A673 (cell line): ENCODE measurements around the gene BTBD3.

Experiments
- EZH2 ChIP-seq: fragments of 200-600 bp; sonication (generic); IDR thresholded peaks from 2 replicates; pipeline ENCODE4 v1.6.1; 2017; ENCODE audit warnings: borderline replicate concordance, low read depth, mild to moderate bottlenecking, mixed read lengths, antibody characterized with exemption, low read length; ENCODE audit not compliant: poor library complexity, severe bottlenecking
- TF ChIP-seq, protein P1 (sequence below): fragments of 300-800, 200-600 bp; sonication (generic); conservative IDR thresholded peaks from 2 replicates; pipeline ENCODE4 v1.5.1; 2017; ENCODE audit warnings: low read depth, mild to moderate bottlenecking, antibody characterized with exemption, low read length, moderate library complexity, mixed read lengths

DNA sequence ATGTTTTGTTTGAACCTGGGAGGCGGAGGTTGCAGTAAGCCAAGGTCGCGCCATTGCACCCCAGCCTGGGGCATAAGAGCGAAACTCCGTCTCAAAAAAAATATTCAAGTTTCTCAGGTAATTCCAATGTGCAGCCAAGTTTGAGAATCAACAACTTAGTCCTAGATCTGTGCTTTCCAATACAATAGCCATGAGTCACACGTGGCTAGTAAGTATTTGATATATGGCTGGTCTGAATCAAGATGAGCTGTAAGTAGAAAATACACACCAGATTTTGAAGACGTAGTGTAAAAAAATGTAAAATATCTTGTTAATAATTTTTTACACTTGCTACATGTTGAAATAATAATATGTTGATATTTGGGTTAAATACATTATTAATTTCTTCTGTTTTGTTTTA is 35.0 kb upstream of the BTBD3 start:
- TF ChIP-seq, protein P1, sequence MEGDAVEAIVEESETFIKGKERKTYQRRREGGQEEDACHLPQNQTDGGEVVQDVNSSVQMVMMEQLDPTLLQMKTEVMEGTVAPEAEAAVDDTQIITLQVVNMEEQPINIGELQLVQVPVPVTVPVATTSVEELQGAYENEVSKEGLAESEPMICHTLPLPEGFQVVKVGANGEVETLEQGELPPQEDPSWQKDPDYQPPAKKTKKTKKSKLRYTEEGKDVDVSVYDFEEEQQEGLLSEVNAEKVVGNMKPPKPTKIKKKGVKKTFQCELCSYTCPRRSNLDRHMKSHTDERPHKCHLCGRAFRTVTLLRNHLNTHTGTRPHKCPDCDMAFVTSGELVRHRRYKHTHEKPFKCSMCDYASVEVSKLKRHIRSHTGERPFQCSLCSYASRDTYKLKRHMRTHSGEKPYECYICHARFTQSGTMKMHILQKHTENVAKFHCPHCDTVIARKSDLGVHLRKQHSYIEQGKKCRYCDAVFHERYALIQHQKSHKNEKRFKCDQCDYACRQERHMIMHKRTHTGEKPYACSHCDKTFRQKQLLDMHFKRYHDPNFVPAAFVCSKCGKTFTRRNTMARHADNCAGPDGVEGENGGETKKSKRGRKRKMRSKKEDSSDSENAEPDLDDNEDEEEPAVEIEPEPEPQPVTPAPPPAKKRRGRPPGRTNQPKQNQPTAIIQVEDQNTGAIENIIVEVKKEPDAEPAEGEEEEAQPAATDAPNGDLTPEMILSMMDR, result no peak
- TF ChIP-seq EZH2, result no peak
